Hindlimb muscle (tissue), 1 donor: Measurements from ENCODE around the gene TNIK. TPM values are rescaled to one million over a fixed set of nuclear protein-coding genes. Genes with fewer than 3 reads are reported as not detected.

Experiments used
- DNase-seq: peaks from one replicate; pipeline ENCODE4 v3.0.0-alpha.2; 2013
- polyA plus RNA-seq: library from polyadenylated mRNA; unstranded; fragments of 120-200 nt; gene quantifications from one replicate; pipeline ENCODE4 v1.2.1, GENCODE V29; 2013; ENCODE audit not compliant: insufficient read length

The TNIK gene
- polyA plus RNA-seq, 1 donor, result 49.1 TPM

DNA sequence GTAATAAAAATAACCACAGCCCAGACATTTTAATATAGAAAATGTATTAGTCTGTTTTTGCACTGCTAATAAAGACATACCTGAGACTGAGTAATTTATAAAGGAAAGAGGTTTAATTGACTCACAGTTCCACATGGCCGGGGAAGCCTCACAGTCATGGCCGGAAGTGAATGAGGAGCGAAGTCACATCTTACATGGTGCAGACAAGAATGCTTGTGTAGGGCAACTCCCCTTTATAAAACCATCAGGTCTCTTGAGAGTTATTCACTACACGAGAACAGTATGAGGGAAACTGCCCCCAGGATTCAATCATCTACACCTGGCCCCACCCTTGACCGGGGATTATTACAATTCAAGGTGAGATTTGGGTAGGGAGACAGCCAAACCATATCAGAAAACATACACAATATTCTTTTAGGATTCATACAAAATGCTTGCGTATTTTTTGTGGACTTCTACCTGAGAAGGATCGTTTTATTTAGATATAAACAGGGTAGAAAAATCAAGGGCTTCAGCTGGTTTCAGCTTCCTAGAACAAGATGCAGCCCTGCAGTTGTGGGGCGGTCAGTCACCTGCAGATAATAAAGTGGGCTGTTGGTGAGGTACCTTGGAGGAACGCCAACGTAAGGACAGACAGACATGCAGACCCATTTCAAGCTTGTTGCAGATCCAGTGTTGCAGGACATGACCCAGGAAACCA lies 101.9 kb downstream of the TNIK start:
- DNase-seq, result no peak

DNA sequence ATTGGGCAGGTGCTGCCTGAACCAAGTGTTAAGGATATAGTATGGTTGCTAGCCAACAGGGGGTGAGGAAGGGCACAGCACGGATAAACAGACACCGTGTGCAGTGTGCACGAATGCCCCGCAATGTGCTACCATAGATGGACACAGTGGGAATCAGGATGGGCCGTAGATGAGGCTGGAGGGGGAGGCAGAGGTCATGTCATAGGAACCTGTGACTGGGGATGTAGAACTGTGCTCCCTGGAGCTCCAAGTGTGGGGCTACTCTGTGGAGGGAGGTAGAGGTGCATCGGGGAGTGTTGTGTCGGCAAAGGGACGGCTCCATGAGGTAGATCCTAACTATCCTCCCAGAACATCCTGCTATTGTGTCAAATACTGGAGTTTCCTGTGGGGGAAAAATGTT lies 102.5 kb downstream of the TNIK start:
- no peak for DNase-seq

- DNase-seq, result no peak
Observed at GRCh38 chr3:171356251-171356650, 104.0 kb downstream of the TNIK start.

DNA sequence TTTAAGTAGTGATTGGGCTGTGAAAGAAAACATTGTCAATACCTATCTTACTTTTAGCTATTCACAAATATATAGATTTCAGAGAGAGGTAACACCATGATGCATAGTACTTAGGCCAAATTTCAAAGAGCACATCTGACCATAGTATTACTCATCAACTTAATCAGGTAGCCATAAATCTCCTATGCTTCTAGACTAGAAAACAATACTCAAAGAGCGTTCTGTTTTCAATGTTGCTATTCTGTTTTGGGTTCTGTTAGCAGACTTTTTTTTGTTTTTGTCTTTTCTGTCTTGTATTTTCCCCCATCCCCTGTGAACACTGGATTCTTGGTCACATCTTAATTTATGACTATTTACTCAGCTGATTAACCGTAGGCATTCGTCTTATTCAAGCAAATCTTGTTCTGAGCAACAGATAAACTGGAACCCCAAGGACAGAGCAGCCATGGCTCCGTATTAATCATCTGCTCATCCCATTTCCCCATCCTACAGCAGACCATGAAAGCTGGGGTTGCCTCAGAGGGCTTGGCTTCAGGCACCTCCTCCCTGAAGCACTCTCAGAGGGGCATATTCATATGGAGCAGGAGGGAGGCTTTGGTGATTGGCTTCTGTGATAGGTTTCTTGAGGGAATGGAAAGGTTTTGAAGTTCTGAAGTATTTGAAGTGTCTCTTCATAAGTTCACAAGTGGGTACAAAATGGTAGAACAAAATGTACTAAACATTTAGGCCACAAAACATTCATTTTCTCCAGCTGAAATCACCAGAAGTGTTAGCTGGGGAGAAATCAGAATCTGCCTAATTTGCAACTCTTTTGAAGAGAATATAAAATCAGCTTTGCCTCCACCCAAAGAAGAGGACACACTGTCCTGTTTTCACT lies 105.3 kb downstream of the TNIK start:
- no peak for DNase-seq

DNA sequence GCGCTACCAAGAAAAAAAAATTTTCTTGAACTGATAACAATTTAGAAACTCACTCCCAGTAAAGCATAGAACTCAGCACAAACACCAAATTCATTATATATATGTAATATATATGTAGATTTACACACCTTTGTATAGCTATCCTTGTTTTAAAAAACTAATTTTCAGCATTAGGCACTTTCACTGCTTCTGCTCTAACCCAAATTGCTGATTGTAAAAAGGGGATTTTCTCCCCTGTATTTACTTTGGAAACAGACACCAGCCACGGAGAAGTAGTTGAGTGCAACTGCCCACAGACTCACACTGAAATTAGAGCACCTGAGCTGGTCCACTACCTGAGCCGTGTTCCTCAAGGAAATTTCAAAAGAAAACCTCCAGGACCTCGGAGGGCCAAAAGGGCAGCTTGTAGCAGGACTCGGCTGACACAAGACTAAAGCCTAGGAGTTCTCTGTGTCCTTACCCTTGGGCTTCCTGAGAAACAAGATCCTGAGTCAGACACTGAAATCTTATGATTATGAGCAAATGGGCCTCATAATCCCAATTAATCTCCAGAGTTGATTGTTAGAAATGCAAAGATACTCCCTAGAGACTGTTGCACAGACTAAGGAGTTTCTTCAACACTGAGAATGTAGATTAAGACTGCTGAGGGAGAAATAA lies 106.0 kb downstream of the TNIK start:
- no peak for DNase-seq

- no peak for DNase-seq
Observed at GRCh38 chr3:171353423-171353822, 106.8 kb downstream of the TNIK start.

DNA sequence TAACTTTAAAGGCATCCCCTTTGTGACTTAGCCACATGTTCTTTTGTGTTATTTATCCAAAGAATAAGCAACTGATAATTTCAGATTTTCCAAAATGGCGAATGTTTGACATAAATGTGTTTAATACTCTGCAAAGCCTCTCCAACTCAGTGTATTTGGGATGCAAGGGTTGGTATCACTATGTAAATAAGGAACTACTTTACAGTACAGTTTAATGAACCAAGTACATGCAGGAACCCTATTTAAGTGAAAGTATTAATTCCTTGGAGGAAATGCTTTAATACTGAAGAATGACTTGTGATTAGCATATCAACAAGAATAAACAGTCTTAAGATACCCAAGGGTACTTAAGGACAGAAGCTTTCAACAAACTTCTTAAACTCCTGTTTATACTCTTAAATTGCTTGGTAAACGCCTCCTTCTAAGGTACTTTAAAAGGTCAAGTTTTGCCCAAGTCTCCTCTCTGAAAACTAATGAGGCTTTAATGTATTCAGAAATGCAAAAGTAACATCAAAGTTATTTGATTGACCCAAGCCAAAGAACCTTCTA lies 107.7 kb downstream of the TNIK start:
- no peak for DNase-seq

DNA sequence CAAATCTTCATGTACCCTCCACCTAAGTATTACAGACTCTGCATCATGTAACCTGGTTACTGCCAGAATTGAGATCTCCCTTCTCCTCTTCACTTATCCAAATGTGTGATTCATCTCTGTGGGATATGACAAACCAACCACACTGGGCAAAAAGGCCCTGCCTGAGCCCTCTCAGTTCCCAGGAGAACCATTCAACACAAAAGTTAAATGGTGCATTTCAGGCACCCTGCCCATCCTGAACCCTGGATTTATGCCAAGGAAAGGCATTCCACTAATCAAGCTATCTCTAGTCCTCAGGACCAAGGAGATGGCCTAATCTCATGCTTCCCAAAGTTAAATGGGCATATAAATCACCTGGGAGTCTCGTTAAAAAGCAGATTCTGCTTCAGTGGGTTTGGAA lies 108.5 kb downstream of the TNIK start:
- DNase-seq, result no peak

DNA sequence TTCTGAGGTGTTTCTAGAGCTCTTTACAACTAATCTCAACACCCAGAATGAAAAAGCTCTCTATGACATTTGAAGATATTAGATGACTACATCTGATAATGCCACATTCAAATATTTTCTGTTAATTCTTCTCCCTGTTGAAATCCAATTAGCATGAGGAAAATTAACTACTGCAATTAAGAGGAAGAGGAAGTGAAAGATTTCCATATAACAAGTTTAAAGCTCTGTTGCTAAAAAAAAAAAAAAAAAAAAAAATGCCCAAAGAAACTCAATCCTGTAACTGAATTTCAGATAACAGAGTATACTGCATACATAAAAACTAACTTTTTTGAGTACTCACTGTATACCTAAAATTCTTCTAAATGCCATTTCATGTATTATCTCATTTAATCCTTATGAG lies 109.8 kb downstream of the TNIK start:
- no peak for DNase-seq

- DNase-seq, result no peak
Observed at GRCh38 chr3:171349392-171349791, 110.8 kb downstream of the TNIK start.

DNA sequence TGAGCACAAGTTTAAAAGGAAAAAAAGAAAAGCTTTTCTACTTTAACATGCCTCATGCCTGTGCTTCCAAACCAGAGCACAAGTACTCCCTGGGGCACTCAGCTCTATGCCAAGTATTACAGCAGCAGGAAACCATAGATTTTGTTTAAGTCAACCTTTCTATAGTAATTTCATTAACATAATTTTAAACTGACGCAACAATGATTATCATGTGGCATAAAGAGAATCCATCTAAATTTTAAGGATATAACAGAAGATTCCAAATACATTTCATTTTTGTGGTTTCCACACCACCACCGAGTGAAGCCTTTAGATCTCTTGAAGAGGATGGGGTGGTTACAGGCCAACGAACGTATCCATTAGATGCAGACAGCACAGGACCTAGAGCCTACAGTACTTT lies 112.1 kb downstream of the TNIK start:
- DNase-seq, result peak; percentile 37

DNA sequence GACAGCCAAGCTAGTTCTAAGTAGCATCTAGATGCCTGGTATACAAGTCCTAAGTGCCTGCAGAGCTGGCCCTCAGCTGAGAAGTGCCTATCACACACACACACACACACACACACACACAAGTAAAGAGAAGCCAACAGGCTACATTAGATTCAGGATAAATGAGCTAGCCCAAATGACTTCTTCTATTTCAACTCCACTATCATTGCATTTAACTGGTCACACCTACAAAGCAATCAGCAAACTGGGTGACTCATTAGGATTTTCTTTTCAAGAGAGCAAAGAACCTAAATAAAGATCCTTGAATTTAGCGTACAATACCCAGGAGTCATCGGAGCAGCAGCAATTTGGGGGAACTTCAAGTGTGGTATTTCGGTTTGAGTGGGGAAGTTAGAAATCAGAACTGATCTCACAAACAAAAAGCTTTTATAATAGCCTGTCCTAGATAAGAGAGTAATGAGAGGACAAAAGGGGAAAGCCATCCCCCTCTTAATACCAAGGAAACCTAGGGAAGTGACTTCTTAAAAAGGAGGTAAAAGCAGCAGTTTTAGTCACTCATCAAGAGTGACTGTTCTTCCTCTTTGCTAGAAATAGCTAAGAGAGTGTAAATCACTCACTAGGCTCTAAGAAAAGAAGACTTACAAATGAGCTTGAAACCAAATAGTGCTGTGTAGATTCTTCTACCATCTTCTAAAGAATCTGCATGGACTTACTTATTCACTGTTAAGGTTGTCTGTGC lies 112.7 kb downstream of the TNIK start:
- no peak for DNase-seq

DNA sequence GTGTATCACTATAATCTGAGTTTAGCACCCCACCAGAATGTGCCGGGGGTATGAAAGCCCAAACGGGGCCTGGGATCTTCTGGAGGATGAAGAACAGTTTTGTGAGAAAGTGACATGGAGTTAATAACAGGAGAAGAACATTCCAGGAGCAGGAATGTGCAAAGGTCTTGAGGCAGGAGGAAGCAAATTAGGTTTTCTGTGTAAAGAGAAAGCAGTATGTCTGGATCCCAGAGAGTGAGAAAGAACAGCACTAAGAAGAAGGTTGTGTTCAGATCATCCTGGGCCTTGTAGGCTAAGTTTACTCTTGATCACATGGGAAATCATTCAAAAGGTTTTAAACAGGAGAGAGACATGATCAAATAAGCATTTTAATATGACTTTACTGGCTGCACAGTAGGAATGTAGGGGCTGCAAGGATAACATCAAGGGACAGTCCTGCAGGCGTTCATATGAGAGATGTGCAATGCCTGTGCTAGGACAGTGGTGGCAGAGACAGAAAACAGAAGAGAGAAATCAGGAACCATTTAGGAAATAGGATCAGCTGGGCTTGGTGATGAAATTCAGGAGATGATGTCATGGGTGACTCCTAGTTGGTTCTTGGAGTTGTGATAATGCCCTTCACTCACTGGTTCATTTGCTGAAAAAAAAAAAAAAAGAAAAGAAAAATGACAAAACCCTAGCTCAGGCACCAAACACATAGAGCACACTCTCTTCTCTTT lies 113.5 kb downstream of the TNIK start:
- no peak for DNase-seq

DNA sequence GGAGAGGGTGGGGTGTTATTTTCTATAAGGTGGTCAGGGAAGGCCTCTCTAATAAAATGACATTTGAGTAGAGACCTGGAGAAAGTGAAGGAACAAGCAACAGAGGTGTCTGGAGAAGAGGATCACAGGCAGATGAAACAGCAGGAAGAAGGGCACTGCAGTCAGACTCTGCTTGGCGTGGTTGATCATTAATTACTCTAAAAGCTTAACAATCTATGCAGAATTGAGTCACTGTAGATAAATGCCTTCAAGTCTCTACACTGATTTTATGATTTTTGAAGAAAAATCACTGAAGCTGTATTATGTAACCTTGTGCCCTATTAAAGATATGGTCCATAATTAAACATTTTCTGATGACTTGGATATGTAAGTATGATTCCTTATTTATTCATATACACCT lies 114.2 kb downstream of the TNIK start:
- no peak for DNase-seq

- no peak for DNase-seq
Observed at GRCh38 chr3:171345107-171345843, 114.9 kb downstream of the TNIK start.

- DNase-seq, result no peak
Observed at GRCh38 chr3:171343693-171344092, 116.5 kb downstream of the TNIK start.

DNA sequence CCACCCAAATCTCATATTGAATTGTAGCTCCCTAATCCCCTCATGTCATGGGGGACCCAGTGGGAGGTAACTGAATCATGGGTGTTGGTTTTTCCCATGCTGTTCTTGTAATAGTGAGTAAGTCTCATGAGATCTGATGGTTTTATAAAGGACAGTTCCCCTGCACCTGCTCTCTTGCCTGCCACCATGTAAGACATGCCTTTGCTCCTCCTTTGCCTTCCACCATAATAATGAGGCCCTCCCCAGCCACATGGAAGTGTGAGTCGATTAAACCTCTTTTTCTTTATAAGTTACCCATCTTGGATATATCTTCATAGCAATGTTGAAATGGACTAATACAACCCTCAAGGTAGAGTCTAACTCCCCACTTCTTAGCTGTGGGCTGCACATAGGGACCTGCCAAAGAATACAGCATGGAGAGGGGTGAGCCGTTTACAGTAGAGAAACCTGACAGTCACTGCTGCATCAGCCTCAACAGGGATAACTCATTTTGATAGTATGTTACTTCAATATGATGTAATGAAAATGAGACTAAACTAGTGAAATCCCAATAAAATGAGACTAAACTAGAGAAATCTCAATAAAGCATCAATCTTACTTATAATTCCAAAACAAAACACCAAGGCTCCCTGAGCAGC lies 117.3 kb downstream of the TNIK start:
- no peak for DNase-seq

GRCh38 chr3:171342200-171342599 lies 118.0 kb downstream of the TNIK start:
- no peak for DNase-seq

DNA sequence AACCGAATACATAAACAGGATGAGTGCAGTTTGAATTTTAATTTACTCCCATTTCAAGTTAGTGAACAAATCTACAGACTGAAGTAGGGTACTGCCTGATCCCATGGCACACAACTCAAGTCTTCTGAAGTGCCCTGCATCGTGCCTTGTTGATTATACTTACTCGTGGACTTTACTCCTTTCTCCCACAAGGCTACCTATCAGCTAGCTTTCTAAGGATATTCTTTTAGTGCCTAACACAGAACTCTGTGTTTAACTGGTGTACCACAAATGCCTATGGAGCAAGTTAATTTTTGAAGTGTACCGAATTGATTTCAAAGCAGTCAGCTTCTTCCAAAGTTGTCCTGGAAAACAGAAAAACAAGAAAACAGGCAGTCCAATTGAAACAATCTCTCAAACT lies 119.8 kb downstream of the TNIK start:
- no peak for DNase-seq

DNA sequence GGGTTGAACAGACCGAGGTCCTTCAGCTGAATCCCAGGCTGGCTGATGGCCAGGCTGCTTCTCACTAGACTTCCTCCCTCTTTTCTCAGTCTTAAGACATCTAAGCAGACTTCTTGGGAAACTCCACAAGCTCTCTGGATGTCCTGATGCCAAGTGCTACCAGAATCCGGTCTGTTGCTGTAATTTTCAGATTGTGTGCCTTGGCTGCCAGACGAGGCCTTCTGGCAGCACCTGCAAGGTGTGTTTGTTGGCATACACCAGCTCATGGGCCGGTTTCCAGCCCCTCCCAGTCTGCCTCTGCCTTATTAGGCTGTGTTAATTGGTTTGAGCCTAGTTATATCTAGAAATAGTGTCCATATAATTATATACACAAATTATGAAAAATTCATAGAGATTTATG lies 120.6 kb downstream of the TNIK start:
- no peak for DNase-seq

DNA sequence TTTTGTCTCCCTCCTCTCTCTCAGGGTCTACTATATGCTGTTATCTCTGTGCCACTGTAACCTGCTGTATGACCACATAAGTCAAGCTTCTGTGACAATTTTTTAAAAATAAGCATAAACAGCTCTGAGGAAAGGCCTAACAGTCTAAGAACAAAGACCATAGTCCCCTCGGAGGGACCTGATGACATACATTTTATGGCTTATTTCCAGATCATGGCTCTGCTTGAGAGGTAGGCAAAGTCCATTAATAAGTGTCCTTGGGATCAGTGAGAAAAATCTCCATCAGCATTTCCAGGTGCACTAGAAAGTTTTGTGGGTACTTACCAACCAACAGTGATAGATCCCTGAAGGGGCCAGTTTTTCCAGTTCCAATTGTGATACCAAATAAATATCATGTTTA lies 123.8 kb downstream of the TNIK start:
- DNase-seq, result no peak
